Fibroblast of lung (primary cell): ENCODE data around the gene OSBPL6. TPM values are rescaled to one million over a fixed set of nuclear protein-coding genes. Genes with fewer than 3 reads are reported as not detected.

Source experiments
- DNase-seq, 2 donors: peaks; one replicate each; pipeline versions ENCODE4 v3.0.0 to v3.0.0-alpha.2; 2010; ENCODE audit warnings: low read depth in 2 of 2
- H2AFZ ChIP-seq: 2 replicates; pipeline ENCODE4 v1.5.1; 2012; ENCODE audit warnings: low read length, control low read depth, inconsistent platforms
- H3K27ac ChIP-seq: 2 replicates; pipeline ENCODE4 v1.5.1; 2011; ENCODE audit warnings: low read length, control low read depth; ENCODE audit not compliant: insufficient read depth
- H3K27me3 ChIP-seq: 2 replicates; pipeline ENCODE4 v1.5.1; 2011; ENCODE audit warnings: mild to moderate bottlenecking, low read length; ENCODE audit not compliant: control insufficient read depth, insufficient read depth
- H3K36me3 ChIP-seq: 2 replicates; pipeline ENCODE4 v1.5.1; 2011; ENCODE audit warnings: low read length; ENCODE audit not compliant: control insufficient read depth, insufficient read depth
- H3K4me1 ChIP-seq: 2 replicates; pipeline ENCODE4 v1.5.1; 2011; ENCODE audit warnings: low read length; ENCODE audit not compliant: control insufficient read depth, insufficient read depth; ENCODE audit errors: extremely low read depth
- H3K4me2 ChIP-seq: 2 replicates; pipeline ENCODE4 v1.5.1; 2011; ENCODE audit warnings: low read length, control low read depth; ENCODE audit not compliant: insufficient read depth; ENCODE audit errors: extremely low read depth
- H3K4me3 ChIP-seq, 4 experiments: fragments of 200-600 bp in 1 of 4; sonication (generic) in 1 of 4; replicated peaks in 1 of 4; 2 replicates each; pipeline ENCODE4 v1.5.1; 2011 to 2016; ENCODE audit warnings: low read length in 4 of 4, low read depth in 3 of 4, mild to moderate bottlenecking in 3 of 4, control low read depth in 2 of 4, inconsistent platforms in 1 of 4, mixed read lengths in 1 of 4; ENCODE audit not compliant: insufficient read depth in 1 of 4; ENCODE audit errors: control extremely low read depth in 1 of 4
- H3K79me2 ChIP-seq: 2 replicates; pipeline ENCODE4 v1.5.1; 2012; ENCODE audit warnings: mild to moderate bottlenecking, low read length, inconsistent platforms; ENCODE audit not compliant: control insufficient read depth, insufficient read depth
- H3K9ac ChIP-seq: 2 replicates; pipeline ENCODE4 v1.5.1; 2011; ENCODE audit warnings: mild to moderate bottlenecking, low read length, control low read depth; ENCODE audit not compliant: insufficient read depth
- H3K9me3 ChIP-seq: 2 replicates; pipeline ENCODE4 v1.5.1; 2012; ENCODE audit warnings: low read depth, low read length; ENCODE audit not compliant: control insufficient read depth, insufficient read depth
- H4K20me1 ChIP-seq: 2 replicates; pipeline ENCODE4 v1.5.1; 2011; ENCODE audit warnings: low read length; ENCODE audit not compliant: control insufficient read depth, insufficient read depth; ENCODE audit errors: extremely low read depth
- EZH2 ChIP-seq: IDR thresholded peaks from 2 replicates; pipeline ENCODE4 v1.5.1; 2012; ENCODE audit warnings: low read length, control low read depth, mild to moderate bottlenecking; ENCODE audit errors: missing control alignments
- polyA plus RNA-seq, 2 donors: library from polyadenylated mRNA; depleted of rRNA in 1 of 2; stranded (reverse) in 1 of 2; unstranded in 1 of 2; fragments of >200 nt; gene quantifications; 2 replicates each; pipeline ENCODE4 v1.2.1, GENCODE V29; 2011 to 2012; ENCODE audit warnings: missing spikeins in 1 of 2
- total RNA-seq: library from RNA; depleted of rRNA; stranded (reverse); fragments of >200 nt; gene quantifications from 2 replicates; pipeline ENCODE4 v1.2.1, GENCODE V29; 2014
- TF ChIP-seq, protein P1 (sequence below), 2 donors: IDR thresholded peaks in 1 of 2; conservative IDR thresholded peaks in 1 of 2; 1 replicate in 1 of 2; 2 replicates in 1 of 2; pipeline ENCODE4 v1.5.1; 2011 to 2012; ENCODE audit warnings: low read length in 2 of 2, control low read depth in 1 of 2, inconsistent platforms in 1 of 2, low read depth in 1 of 2, mild to moderate bottlenecking in 1 of 2

Gene OSBPL6
- total and polyA plus RNA-seq, 2 donors (not counting 1 experiment from before 2014, with no cell fraction given): 1.0 to 5.3 TPM

DNA sequence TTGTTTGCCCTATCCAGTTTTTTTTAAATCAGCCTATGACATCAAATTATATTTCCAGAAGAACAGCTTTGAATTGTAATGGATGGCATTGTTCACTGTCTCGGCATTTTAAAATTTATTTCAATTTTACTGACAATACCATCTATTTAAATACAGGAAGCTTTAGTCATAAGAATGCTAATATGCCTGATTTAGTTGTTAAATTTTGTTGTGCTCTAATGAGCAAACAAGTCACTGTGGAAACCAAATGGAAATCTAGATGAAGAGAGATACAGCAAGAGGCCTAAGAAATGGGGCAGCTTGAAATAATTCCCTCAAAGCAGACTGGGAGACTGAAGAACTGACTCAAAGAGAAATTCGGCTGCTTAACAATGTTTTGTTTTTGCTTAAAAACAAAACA, 76.8 kb downstream of the OSBPL6 start:
- H3K4me1 ChIP-seq: no peaks in the 10 kb centered on the region
- H3K4me2 ChIP-seq: no peak overlapping the region
- no peak for DNase-seq
- H3K27ac ChIP-seq: no peak overlapping the region
- H3K9me3 ChIP-seq: no peaks in the 10 kb centered on the region
- H2AFZ ChIP-seq: no peak overlapping the region
- H3K36me3 ChIP-seq: no peaks in the 10 kb centered on the region
- no peak for TF ChIP-seq EZH2
- TF ChIP-seq, protein P1, sequence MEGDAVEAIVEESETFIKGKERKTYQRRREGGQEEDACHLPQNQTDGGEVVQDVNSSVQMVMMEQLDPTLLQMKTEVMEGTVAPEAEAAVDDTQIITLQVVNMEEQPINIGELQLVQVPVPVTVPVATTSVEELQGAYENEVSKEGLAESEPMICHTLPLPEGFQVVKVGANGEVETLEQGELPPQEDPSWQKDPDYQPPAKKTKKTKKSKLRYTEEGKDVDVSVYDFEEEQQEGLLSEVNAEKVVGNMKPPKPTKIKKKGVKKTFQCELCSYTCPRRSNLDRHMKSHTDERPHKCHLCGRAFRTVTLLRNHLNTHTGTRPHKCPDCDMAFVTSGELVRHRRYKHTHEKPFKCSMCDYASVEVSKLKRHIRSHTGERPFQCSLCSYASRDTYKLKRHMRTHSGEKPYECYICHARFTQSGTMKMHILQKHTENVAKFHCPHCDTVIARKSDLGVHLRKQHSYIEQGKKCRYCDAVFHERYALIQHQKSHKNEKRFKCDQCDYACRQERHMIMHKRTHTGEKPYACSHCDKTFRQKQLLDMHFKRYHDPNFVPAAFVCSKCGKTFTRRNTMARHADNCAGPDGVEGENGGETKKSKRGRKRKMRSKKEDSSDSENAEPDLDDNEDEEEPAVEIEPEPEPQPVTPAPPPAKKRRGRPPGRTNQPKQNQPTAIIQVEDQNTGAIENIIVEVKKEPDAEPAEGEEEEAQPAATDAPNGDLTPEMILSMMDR (conservative IDR thresholded peaks at IDR 0.05 in 1 of 2, IDR thresholded peaks at IDR 0.05 in 1 of 2; ENCODE audit: low read depth in 1 of 2, low read length in 2 of 2): no peak
- no peaks in the 10 kb centered on the region for H3K27me3 ChIP-seq
- no peaks in the 10 kb centered on the region for H4K20me1 ChIP-seq
- no peak overlapping the region for H3K9ac ChIP-seq
- no peaks in the 10 kb centered on the region for H3K79me2 ChIP-seq
- H3K4me3 ChIP-seq: no peak overlapping the region

DNA sequence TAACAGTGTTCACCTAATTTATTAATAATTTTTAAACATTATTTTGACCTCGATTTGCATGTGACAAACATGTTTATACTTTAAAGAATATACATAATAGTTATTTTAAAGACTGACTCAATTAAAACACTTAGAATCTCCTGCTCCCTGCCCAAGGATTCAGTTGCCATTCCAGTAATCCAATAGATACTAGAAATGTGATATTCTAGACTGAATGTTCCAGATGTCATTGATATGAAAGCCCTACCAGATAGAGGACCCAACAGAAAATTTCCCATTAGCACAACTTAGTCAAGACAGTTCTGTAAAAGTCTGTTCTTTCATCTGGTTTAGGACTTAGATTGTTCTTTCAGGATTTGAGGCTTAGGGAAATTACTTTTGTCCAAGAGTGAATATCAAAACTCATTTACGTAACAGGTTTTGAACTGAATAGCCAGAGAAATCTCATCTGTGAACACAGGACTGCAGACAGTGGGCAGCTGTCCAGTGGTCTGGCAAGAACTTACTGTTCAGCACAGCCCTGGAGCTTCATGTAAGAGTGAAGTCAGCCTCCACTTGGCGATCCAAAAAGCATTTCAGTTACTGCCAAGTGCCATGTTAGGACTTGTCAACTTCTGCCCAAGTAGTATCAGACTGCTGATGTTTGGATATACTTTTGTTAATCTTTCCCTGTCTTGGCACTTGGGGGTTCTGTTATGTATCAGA, 77.5 kb downstream of the OSBPL6 start:
- H3K79me2 ChIP-seq: no peaks in the 10 kb centered on the region
- H2AFZ ChIP-seq: no peak overlapping the region
- H3K4me2 ChIP-seq: no peak overlapping the region

DNA sequence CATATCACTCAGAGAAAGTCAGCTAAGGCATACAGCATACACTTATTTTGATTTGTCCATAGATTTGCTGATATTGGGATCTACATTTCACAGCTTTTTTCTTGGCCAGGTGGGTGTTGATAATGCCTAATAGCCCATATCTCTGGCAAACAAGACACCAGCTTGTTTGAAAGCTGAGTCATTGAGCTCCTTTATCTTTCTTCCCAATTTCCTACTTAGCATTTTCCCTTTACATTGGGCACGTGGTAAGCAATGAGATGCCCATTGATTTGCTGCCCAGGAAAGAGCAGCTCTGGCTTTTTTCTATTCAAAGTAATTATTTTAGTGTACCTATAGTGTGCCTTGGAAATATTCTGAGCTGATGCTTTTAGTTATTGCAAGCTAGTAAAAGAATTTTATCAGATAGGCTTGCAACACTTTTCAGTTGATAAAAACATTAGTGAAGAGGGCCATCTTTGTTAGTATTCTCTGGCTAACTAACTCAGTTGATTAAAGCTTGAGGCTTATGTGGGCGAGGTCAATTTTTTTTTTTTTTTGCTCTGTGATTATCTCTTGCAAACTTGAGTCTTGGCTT, 79.6 kb downstream of the OSBPL6 start:
- Histone ChIP-seq H3K4me2 (no peak overlapping the region), H3K9me3 (no peaks in the 10 kb centered on the region), H3K27ac (no peak overlapping the region), H3K27me3 (no peaks in the 10 kb centered on the region), H3K36me3 (no peaks in the 10 kb centered on the region), H3K4me3 (no peak overlapping the region), H3K9ac (no peak overlapping the region), H3K4me1 (no peaks in the 10 kb centered on the region), H4K20me1 (no peaks in the 10 kb centered on the region), H2AFZ (no peak overlapping the region), H3K79me2 (no peaks in the 10 kb centered on the region)
- no peak for TF ChIP-seq EZH2
- TF ChIP-seq, protein P1 (conservative IDR thresholded peaks at IDR 0.05 in 1 of 2, IDR thresholded peaks at IDR 0.05 in 1 of 2; ENCODE audit: low read depth in 1 of 2, low read length in 2 of 2): no peak
- DNase-seq: no peak

More for the DNA sequence above, 77.5 kb downstream of the OSBPL6 start:
- H3K9ac ChIP-seq: no peak overlapping the region
- H3K27me3 ChIP-seq: no peaks in the 10 kb centered on the region
- peak; percentile 83 to 84 for DNase-seq
- H3K9me3 ChIP-seq: no peaks in the 10 kb centered on the region
- TF ChIP-seq, protein P1 (conservative IDR thresholded peaks at IDR 0.05 in 1 of 2, IDR thresholded peaks at IDR 0.05 in 1 of 2; ENCODE audit: low read depth in 1 of 2, low read length in 2 of 2): no peak
- no peak for TF ChIP-seq EZH2
- no peaks in the 10 kb centered on the region for H3K4me1 ChIP-seq
- H3K27ac ChIP-seq: no peak overlapping the region
- H3K36me3 ChIP-seq: no peaks in the 10 kb centered on the region
- H3K4me3 ChIP-seq: no peak overlapping the region
- no peaks in the 10 kb centered on the region for H4K20me1 ChIP-seq
